Measurements from ENCODE around the gene ITGA3. TPM values are rescaled to one million over a fixed set of nuclear protein-coding genes. Genes with fewer than 3 reads are reported as not detected.

Gene ITGA3
- total RNA-seq, 2 donors from 2014 or later, result 16.6 to 21.7 TPM

- Mint-ChIP-seq H3K27me3 (ENCODE audit: insufficient read depth) (peaks cover 25% of the 10 kb centered on the region), H3K27ac (no peak overlapping the region)
- no peak overlapping the region for H3K27ac ChIP-seq (ENCODE audit: low read depth, low read length)
These were observed 29.1 kb upstream of the ITGA3 start for GRCh38 chr17:50026837-50027171.

DNA sequence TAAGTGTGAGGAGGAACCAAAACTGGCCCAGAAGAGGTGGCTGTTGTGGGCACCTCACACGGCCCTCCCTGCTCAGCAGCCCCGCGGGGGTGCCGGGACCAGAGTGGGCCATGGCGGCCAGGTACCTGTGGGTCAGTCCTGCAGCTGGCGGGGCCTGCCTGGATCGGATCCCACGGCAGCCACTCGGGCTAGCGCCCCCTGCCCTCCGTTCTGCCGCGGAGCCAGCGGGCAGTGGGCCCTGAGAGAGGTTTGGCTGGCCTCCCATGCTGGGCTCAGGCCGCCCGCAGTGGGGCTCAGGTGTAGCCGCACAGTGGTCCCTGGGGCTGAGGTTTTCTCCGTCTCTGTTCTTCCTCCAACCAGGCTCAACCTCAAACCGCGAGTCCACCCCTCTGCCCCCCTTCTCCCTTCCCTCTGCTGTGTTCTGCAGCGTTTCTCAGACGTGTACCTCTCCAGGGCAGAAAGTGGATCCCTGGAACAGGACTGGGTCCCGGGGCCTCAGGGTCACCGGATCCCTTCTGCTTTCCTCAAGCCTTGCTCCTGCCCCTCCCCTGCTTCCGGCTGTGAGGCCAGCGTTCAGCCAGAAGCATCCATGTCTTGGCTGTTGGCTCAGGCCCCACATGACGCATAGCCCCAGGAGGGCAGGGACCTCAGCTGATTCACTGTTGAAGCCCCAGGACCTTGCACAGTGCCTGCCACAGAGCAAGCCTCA is 28.6 kb upstream of the ITGA3 start:
- H3K9me3 ChIP-seq (ENCODE audit: control insufficient read depth, low read length), result no peaks in the 10 kb centered on the region
- Mint-ChIP-seq H3K4me3 (no peak overlapping the region), H3K4me1 (peaks cover 12% of the 10 kb centered on the region), H3K9me3 (no peaks in the 10 kb centered on the region), H3K27me3 (ENCODE audit: insufficient read depth) (peaks cover 25% of the 10 kb centered on the region), H3K27ac (no peak overlapping the region), H3K36me3 (ENCODE audit: low read depth) (no peaks in the 10 kb centered on the region)
- peak; percentile 82 for DNase-seq
- no peak overlapping the region for H3K9ac ChIP-seq (ENCODE audit: extremely low read depth, low read length, poor library complexity, severe bottlenecking)
- no peak overlapping the region for H3K4me3 ChIP-seq (ENCODE audit: low read length)
- peaks cover 9% of the 10 kb centered on the region for H3K27me3 ChIP-seq (ENCODE audit: control insufficient read depth, insufficient read depth, low read length, poor library complexity, severe bottlenecking)
- 35 to 38% methylated on average over 17 to 27 of the region's 27 CpGs for WGBS, 2 experiments (ENCODE audit: insufficient coverage in 1 of 2, insufficient read length in 1 of 2)
- peak; percentile 70 for TF ChIP-seq CTCF (conservative IDR thresholded peaks at IDR 0.05)
- H3K36me3 ChIP-seq (ENCODE audit: control insufficient read depth, insufficient read depth, low read length), result no peaks in the 10 kb centered on the region
- no peak overlapping the region for H3K27ac ChIP-seq (ENCODE audit: low read depth, low read length)
- peaks cover 3% of the 10 kb centered on the region for H3K4me1 ChIP-seq (ENCODE audit: control insufficient read depth, insufficient read depth, low read length)

More at GRCh38 chr17:50026837-50027171, 29.1 kb upstream of the ITGA3 start:
- peak; percentile 99 for DNase-seq
- 12 to 25% methylated on average over 2 to 5 of the region's 6 CpGs for WGBS, 2 experiments (ENCODE audit: insufficient coverage in 1 of 2, insufficient read length in 1 of 2)
- H3K9me3 ChIP-seq (ENCODE audit: control insufficient read depth, low read length), result no peaks in the 10 kb centered on the region
- no peaks in the 10 kb centered on the region for H3K9me3 Mint-ChIP-seq
- H3K36me3 Mint-ChIP-seq (ENCODE audit: low read depth), result no peaks in the 10 kb centered on the region
- H3K27me3 ChIP-seq (ENCODE audit: control insufficient read depth, insufficient read depth, low read length, poor library complexity, severe bottlenecking), result peaks cover 10% of the 10 kb centered on the region
- H3K9ac ChIP-seq (ENCODE audit: extremely low read depth, low read length, poor library complexity, severe bottlenecking), result no peak overlapping the region
- peak; percentile 94 for TF ChIP-seq CTCF (conservative IDR thresholded peaks at IDR 0.05)
- no peaks in the 10 kb centered on the region for H3K36me3 ChIP-seq (ENCODE audit: control insufficient read depth, insufficient read depth, low read length)
- no peak overlapping the region for H3K4me3 ChIP-seq (ENCODE audit: low read length)
- peaks cover 3% of the 10 kb centered on the region for H3K4me1 ChIP-seq (ENCODE audit: control insufficient read depth, insufficient read depth, low read length)
- H3K4me1 Mint-ChIP-seq, result peaks cover 12% of the 10 kb centered on the region
- no peak overlapping the region for H3K4me3 Mint-ChIP-seq

GRCh38 chr17:50027881-50028735 is 27.8 kb upstream of the ITGA3 start:
- Histone ChIP-seq H3K9me3 (ENCODE audit: control insufficient read depth, low read length) (no peaks in the 10 kb centered on the region), H3K4me1 (ENCODE audit: control insufficient read depth, insufficient read depth, low read length) (peaks cover 3% of the 10 kb centered on the region), H3K36me3 (ENCODE audit: control insufficient read depth, insufficient read depth, low read length) (no peaks in the 10 kb centered on the region), H3K4me3 (ENCODE audit: low read length) (no peak overlapping the region), H3K27me3 (ENCODE audit: control insufficient read depth, insufficient read depth, low read length, poor library complexity, severe bottlenecking) (peaks cover 9% of the 10 kb centered on the region), H3K9ac (ENCODE audit: extremely low read depth, low read length, poor library complexity, severe bottlenecking) (no peak overlapping the region), H3K27ac (ENCODE audit: low read depth, low read length) (no peak overlapping the region)
- TF ChIP-seq CTCF (conservative IDR thresholded peaks at IDR 0.05), result no peak
- Mint-ChIP-seq H3K4me1 (peaks cover 12% of the 10 kb centered on the region), H3K27me3 (ENCODE audit: insufficient read depth) (peaks cover 23% of the 10 kb centered on the region), H3K36me3 (ENCODE audit: low read depth) (no peaks in the 10 kb centered on the region), H3K4me3 (peak overlapping the region; percentile 28), H3K9me3 (no peaks in the 10 kb centered on the region), H3K27ac (peak overlapping the region; percentile 74)
- WGBS, 2 experiments (ENCODE audit: insufficient coverage in 1 of 2, insufficient read length in 1 of 2), result 63 to 67% methylated on average over 13 to 20 of the region's 20 CpGs
- DNase-seq, result peak; percentile 91

Measured in endodermal cell (in vitro differentiated cells).